GM12878 (cell line): ENCODE data around the gene TMEM63B. TPM values are rescaled to one million over a fixed set of nuclear protein-coding genes. Genes with fewer than 3 reads are reported as not detected.

Source experiments
- ATAC-seq: fragments of 200-7000 bp; cut with Tn5 transposase; 3 replicates; pipeline ENCODE4 v1.9.1; 2020; ENCODE audit warnings: mild to moderate bottlenecking, moderate library complexity
- BruUV-seq: library from RNA; stranded (reverse); fragments of 400-500 nt; replicated peaks from 2 replicates; lab custom pipeline; 2021; lab: Mats Ljungman, UMichigan
- CTCF ChIA-PET: fragments of 300-600 bp; sonication (Branson Sonifier 250); formaldehyde crosslinking; extraction: SDS; loops from one replicate; lab custom pipeline; 2021; ENCODE audit warnings: inconsistent platforms; lab: Yijun Ruan, JAX
- POLR2A ChIA-PET: fragments of 350-600 bp; formaldehyde crosslinking; extraction: SDS; loops from one replicate; lab custom pipeline; 2021; ENCODE audit warnings: inconsistent platforms; lab: Charles Lee
- RAD21 ChIA-PET: fragments of 300-600 bp; sonication (Branson Sonifier 250); formaldehyde crosslinking; loops from one replicate; lab custom pipeline; 2023; ENCODE audit warnings: antibody characterized with exemption; ENCODE audit not compliant: unreplicated experiment; lab: Charles Lee
- SMC1A ChIA-PET: fragments of 300-600 bp; sonication (Branson Sonifier 250); formaldehyde crosslinking; loops from one replicate; lab custom pipeline; 2023; ENCODE audit not compliant: unreplicated experiment, uncharacterized antibody; lab: Charles Lee
- DNase-seq: peaks from one replicate; pipeline ENCODE4 v3.0.0-alpha.2; 2011; ENCODE audit warnings: low read depth, low spot score
- FAIRE-seq: peaks from 3 replicates; lab custom pipeline; 2011; peaks lifted over from hg19 to GRCh38; lab: Jason Lieb, UNC
- H2AFZ ChIP-seq: 2 replicates; pipeline ENCODE4 v1.6.0; 2011; ENCODE audit warnings: low read depth, low read length, control low read depth; ENCODE audit not compliant: control insufficient read depth
- H3K27ac ChIP-seq: 2 replicates; pipeline ENCODE4 v1.5.1; 2011; ENCODE audit warnings: control low read depth; ENCODE audit not compliant: control insufficient read depth, insufficient read depth
- H3K27me3 ChIP-seq, 2 experiments: replicated peaks in 1 of 2; 2 replicates each; pipeline versions ENCODE4 v1.6.0 to v1.6.1; 2011; ENCODE audit warnings: low read length in 1 of 2; ENCODE audit not compliant: control insufficient read depth in 2 of 2, insufficient read depth in 2 of 2
- H3K36me3 ChIP-seq, 2 experiments: 2 replicates each; pipeline ENCODE4 v1.5.1; 2011; ENCODE audit warnings: low read length in 1 of 2; ENCODE audit not compliant: control insufficient read depth in 2 of 2, insufficient read depth in 2 of 2
- H3K4me1 ChIP-seq: 2 replicates; pipeline ENCODE4 v1.6.1; 2011; ENCODE audit warnings: mild to moderate bottlenecking, low read length, moderate library complexity, mixed read lengths; ENCODE audit not compliant: control insufficient read depth, insufficient read depth
- H3K4me2 ChIP-seq: 2 replicates; pipeline ENCODE4 v1.6.0; 2011; ENCODE audit warnings: control low read depth; ENCODE audit not compliant: control insufficient read depth, insufficient read depth
- H3K4me3 ChIP-seq: fragments of 200-600 bp; sonication (generic); 2 replicates; pipeline ENCODE4 v1.5.1; 2016
- H3K79me2 ChIP-seq: 2 replicates; pipeline ENCODE4 v1.6.0; 2011; ENCODE audit warnings: low read length; ENCODE audit not compliant: control insufficient read depth, insufficient read depth
- H3K9ac ChIP-seq: 2 replicates; pipeline ENCODE4 v1.8.0; 2011; ENCODE audit warnings: low read length, control low read depth, mixed read lengths; ENCODE audit not compliant: control insufficient read depth, insufficient read depth
- H3K9me3 ChIP-seq: replicated peaks from 3 replicates; pipeline ENCODE4 v1.5.1; 2011; ENCODE audit warnings: mild to moderate bottlenecking, low read length; ENCODE audit not compliant: control insufficient read depth, insufficient read depth
- H4K20me1 ChIP-seq: 2 replicates; pipeline ENCODE4 v1.6.0; 2011; ENCODE audit not compliant: control insufficient read depth, insufficient read depth
- DPF2 ChIP-seq: fragments of 450-650 bp; IDR thresholded peaks from 2 replicates; pipeline ENCODE4 v1.6.1; 2017; ENCODE audit warnings: mild to moderate bottlenecking
- EP300 ChIP-seq, 2 experiments: fragments of 150-350 bp in 1 of 2; IDR thresholded peaks; 2 replicates each; pipeline ENCODE4 v1.6.1; 2011 to 2012; ENCODE audit warnings: low read depth in 2 of 2, low read length in 2 of 2, borderline replicate concordance in 1 of 2, improper control_type of control experiment in 1 of 2, inconsistent platforms in 1 of 2; ENCODE audit not compliant: control insufficient read depth in 1 of 2
- IRF4 ChIP-seq: IDR thresholded peaks from 2 replicates; pipeline ENCODE4 v1.6.1; 2011; ENCODE audit warnings: low read depth, low read length
- MXI1 ChIP-seq: fragments of 150-350 bp; IDR thresholded peaks from 2 replicates; pipeline ENCODE4 v1.6.1; 2011; ENCODE audit warnings: low read depth, mild to moderate bottlenecking, inconsistent platforms, low read length, improper control_type of control experiment
- NR2C1 ChIP-seq: fragments of 450-650 bp; IDR thresholded peaks from 2 replicates; pipeline ENCODE4 v1.6.1; 2017; ENCODE audit warnings: antibody characterized with exemption, mild to moderate bottlenecking, moderate library complexity
- NRF1 ChIP-seq: conservative IDR thresholded peaks from 2 replicates; pipeline ENCODE4 v1.6.1; 2011; ENCODE audit warnings: mild to moderate bottlenecking, low read depth, low read length, improper control_type of control experiment
- POU2F2 ChIP-seq: IDR thresholded peaks from 3 replicates; pipeline ENCODE4 v1.6.1; 2011; ENCODE audit warnings: low read depth, mild to moderate bottlenecking, low read length, borderline replicate concordance
- RB1 ChIP-seq: fragments of 450-650 bp; formaldehyde crosslinking; IDR thresholded peaks from 2 replicates; pipeline ENCODE4 v1.6.1; 2017; ENCODE audit warnings: mild to moderate bottlenecking, borderline replicate concordance
- SMARCA5 ChIP-seq: fragments of 450-650 bp; IDR thresholded peaks from 2 replicates; pipeline ENCODE4 v1.6.1; 2017; ENCODE audit warnings: mild to moderate bottlenecking
- SMC3 ChIP-seq: IDR thresholded peaks from 2 replicates; pipeline ENCODE4 v1.6.1; 2011; ENCODE audit warnings: low read length, improper control_type of control experiment, borderline replicate concordance
- WGBS: methylation state at CpG from one replicate; pipeline ENCODE4 v1.1.6; 2016; ENCODE audit warnings: low lambda C conversion rate; ENCODE audit not compliant: insufficient replicate concordance, insufficient coverage; ENCODE audit errors: missing lambda C conversion rate; 5-methylcytosine and 5-hydroxymethylcytosine counted together
- in situ Hi-C: fragments of 300-500 bp; cut with MboI; formaldehyde crosslinking; loops from 9 replicates; pipeline ENCODE4 v1.14.3; 2018; ENCODE audit warnings: mixed read lengths
- intact Hi-C: fragments of 100-400 bp; cut with micrococcal nuclease; formaldehyde crosslinking; loops from one replicate; pipeline ENCODE4 v1.14.2; 2022; ENCODE audit not compliant: unreplicated experiment
- polyA plus RNA-seq, 11 experiments: library from polyadenylated mRNA; depleted of rRNA in 4 of 11; unstranded in 6 of 11; stranded (reverse) in 5 of 11; fragments of >200 nt; fragmentation: Nextera tagmentation in 4 of 11; fragmentation: Illumina TruSeq in 1 of 11; extraction: Ambion mirVana in 4 of 11; extraction: Trizol in 1 of 11; gene quantifications; 1 replicate in 1 of 11; 2 replicates in 10 of 11; pipeline versions ENCODE4 v1.2.1 to v1.2.3, GENCODE V29; 2011 to 2016; ENCODE audit warnings: inconsistent platforms in 2 of 11, missing spikeins in 2 of 11, low read depth in 1 of 11
- total RNA-seq, 4 experiments: library from RNA; depleted of rRNA in 3 of 4; stranded (reverse); fragments of >200 nt in 3 of 4; fragmentation: Illumina TruSeq in 1 of 4; extraction: Trizol in 1 of 4; gene quantifications; 2 replicates each; pipeline versions ENCODE4 v1.2.1 to v1.2.3, GENCODE V29; 2013 to 2021
- TF ChIP-seq, protein P1 (sequence below): fragments of 450-650 bp; IDR thresholded peaks from 2 replicates; pipeline ENCODE4 v1.6.1; 2017; ENCODE audit warnings: mild to moderate bottlenecking, low read depth, inconsistent platforms; ENCODE audit not compliant: poor library complexity, severe bottlenecking
- TF ChIP-seq, protein P2 (sequence below): fragments of 450-650 bp; IDR thresholded peaks from 2 replicates; pipeline ENCODE4 v1.6.1; 2017; ENCODE audit warnings: mild to moderate bottlenecking, moderate library complexity

TMEM63B gene
- total and polyA plus RNA-seq, 10 of the 15 experiments (the other 5 are each of a cell fraction or from before 2014, with no cell fraction given), result 0.09 to 15.0 (median 7.1) TPM; not detected in 1

DNA sequence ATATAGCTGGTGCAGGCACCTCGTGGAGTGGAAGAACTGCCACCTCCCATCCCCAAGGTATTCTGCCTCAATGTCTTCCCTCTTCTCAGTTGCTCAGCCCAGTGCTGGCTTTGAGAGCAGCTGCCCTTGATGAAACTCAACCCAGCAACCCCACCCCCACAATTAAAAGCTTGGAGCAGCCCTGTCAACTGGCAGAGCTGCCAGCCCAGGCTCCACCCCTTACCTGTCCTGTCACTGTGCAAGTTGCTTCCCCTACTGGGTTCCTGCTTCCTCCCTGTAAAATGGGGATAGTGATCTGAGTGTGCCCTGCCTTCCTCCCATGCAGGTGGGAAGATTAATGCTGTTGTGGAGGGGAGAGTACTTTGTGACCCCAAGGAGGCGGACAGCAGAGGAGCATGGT is 4.5 kb downstream of the TMEM63B start (continued):
- TF ChIP-seq POU2F2, result no peak
- no peak for TF ChIP-seq SMARCA5
- TF ChIP-seq NR2C1, result no peak
- TF ChIP-seq, all 136 proteins: peak for 0

DNA sequence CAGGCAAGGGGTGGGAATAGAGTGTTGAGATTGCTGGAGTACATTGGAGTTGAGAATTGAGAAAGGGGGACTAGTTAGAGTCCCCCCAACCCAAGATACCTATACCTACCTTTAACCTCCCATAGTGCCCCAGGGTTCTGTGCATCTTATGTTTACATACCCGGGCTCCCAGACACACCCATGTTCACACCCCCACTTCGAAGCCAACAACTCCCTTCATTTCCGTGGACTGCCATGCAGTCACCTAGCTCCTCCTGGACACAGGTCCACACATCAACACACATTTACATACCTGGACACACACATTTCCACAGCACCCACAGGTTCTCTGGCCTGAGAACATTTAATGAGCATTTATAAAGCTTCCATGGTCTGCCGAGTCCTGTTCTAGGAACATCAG is 5.1 kb downstream of the TMEM63B start:
- RAD21 ChIA-PET, result no interaction called here
- in situ Hi-C loops (no loop called here), intact Hi-C loops (no loop called here)
- H2AFZ ChIP-seq, result no peak overlapping the region
- peaks cover 13% of the 10 kb centered on the region for H3K79me2 ChIP-seq
- 80% methylated on average over 4 of the region's 4 CpGs for WGBS
- no TSS peak for BruUV-seq
- peaks cover 6% of the 10 kb centered on the region; the same call in 1 of the 2 replicates for H3K4me1 ChIP-seq
- no peak overlapping the region for H3K27ac ChIP-seq
- POLR2A ChIA-PET, result no interaction called here
- H3K4me2 ChIP-seq, result no peak overlapping the region
- no peaks in the 10 kb centered on the region for H3K9me3 ChIP-seq
- no peak for TF ChIP-seq EP300 (IDR thresholded peaks at IDR 0.05; ENCODE audit: borderline replicate concordance in 1 of 2, control insufficient read depth in 1 of 2, low read depth in 2 of 2, low read length in 2 of 2)
- TF ChIP-seq, protein P1, sequence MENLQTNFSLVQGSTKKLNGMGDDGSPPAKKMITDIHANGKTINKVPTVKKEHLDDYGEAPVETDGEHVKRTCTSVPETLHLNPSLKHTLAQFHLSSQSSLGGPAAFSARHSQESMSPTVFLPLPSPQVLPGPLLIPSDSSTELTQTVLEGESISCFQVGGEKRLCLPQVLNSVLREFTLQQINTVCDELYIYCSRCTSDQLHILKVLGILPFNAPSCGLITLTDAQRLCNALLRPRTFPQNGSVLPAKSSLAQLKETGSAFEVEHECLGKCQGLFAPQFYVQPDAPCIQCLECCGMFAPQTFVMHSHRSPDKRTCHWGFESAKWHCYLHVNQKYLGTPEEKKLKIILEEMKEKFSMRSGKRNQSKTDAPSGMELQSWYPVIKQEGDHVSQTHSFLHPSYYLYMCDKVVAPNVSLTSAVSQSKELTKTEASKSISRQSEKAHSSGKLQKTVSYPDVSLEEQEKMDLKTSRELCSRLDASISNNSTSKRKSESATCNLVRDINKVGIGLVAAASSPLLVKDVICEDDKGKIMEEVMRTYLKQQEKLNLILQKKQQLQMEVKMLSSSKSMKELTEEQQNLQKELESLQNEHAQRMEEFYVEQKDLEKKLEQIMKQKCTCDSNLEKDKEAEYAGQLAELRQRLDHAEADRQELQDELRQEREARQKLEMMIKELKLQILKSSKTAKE, result no peak
- TF ChIP-seq, protein P2, sequence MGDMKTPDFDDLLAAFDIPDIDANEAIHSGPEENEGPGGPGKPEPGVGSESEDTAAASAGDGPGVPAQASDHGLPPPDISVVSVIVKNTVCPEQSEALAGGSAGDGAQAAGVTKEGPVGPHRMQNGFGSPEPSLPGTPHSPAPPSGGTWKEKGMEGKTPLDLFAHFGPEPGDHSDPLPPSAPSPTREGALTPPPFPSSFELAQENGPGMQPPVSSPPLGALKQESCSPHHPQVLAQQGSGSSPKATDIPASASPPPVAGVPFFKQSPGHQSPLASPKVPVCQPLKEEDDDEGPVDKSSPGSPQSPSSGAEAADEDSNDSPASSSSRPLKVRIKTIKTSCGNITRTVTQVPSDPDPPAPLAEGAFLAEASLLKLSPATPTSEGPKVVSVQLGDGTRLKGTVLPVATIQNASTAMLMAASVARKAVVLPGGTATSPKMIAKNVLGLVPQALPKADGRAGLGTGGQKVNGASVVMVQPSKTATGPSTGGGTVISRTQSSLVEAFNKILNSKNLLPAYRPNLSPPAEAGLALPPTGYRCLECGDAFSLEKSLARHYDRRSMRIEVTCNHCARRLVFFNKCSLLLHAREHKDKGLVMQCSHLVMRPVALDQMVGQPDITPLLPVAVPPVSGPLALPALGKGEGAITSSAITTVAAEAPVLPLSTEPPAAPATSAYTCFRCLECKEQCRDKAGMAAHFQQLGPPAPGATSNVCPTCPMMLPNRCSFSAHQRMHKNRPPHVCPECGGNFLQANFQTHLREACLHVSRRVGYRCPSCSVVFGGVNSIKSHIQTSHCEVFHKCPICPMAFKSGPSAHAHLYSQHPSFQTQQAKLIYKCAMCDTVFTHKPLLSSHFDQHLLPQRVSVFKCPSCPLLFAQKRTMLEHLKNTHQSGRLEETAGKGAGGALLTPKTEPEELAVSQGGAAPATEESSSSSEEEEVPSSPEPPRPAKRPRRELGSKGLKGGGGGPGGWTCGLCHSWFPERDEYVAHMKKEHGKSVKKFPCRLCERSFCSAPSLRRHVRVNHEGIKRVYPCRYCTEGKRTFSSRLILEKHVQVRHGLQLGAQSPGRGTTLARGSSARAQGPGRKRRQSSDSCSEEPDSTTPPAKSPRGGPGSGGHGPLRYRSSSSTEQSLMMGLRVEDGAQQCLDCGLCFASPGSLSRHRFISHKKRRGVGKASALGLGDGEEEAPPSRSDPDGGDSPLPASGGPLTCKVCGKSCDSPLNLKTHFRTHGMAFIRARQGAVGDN, result no peak
- TF ChIP-seq NRF1, result no peak
- no peak for TF ChIP-seq MXI1
- TF ChIP-seq SMC3, result no peak
- TF ChIP-seq DPF2, result no peak
- no peak for TF ChIP-seq RB1
- TF ChIP-seq IRF4, result no peak
- H3K36me3 ChIP-seq, result no peaks in the 10 kb centered on the region; a peak in 1 of 4 replicates
- DNase-seq (no peak), ATAC-seq (no peak), FAIRE-seq (no peak)
- no peak overlapping the region for H3K9ac ChIP-seq
- H4K20me1 ChIP-seq, result no peaks in the 10 kb centered on the region
- H3K27me3 ChIP-seq, result no peaks in the 10 kb centered on the region
- no peak overlapping the region for H3K4me3 ChIP-seq
- SMC1A ChIA-PET, result interaction anchor here (0.8 to 1.1 kb wide), 2 partner anchors 11 to 33 kb away, joined by 3 read pairs; no protein-coding TSS in a partner anchor
- CTCF ChIA-PET, result interaction anchor here (0.8 to 2.9 kb wide), 6 partner anchors 11 to 105 kb away, joined by 3 to 11 read pairs (median 4); no protein-coding TSS in a partner anchor
